Measurements from ENCODE around the gene PDE4B.

- TF ChIP-seq CTCF (IDR thresholded peaks at IDR 0.05) (no peak), POLR2A (IDR thresholded peaks at IDR 0.05) (no peak), POLR2AphosphoS5 (IDR thresholded peaks at IDR 0.05) (no peak)
These were observed 505.8 kb downstream of the PDE4B start for GRCh38 chr1:66298464-66298863.
